OCI-LY3 (cell line): ENCODE data around the gene LDLR.

Experiments
- EZH2phosphoT487 ChIP-seq: fragments of 200-600 bp; shearing (Covaris generic); IDR thresholded peaks from 2 replicates; pipeline ENCODE4 v1.6.1; 2018; ENCODE audit warnings: antibody characterized with exemption, mixed run types, low read depth
- TF ChIP-seq, protein P1 (sequence below): fragments of 200-600, 300-600 bp; sonication (generic); IDR thresholded peaks from 2 replicates; pipeline ENCODE4 v1.5.1; 2014; ENCODE audit warnings: antibody characterized with exemption, low read length, low read depth

GRCh38 chr19:11140896-11141295 lies 51.6 kb downstream of the LDLR start:
- TF ChIP-seq, protein P1, sequence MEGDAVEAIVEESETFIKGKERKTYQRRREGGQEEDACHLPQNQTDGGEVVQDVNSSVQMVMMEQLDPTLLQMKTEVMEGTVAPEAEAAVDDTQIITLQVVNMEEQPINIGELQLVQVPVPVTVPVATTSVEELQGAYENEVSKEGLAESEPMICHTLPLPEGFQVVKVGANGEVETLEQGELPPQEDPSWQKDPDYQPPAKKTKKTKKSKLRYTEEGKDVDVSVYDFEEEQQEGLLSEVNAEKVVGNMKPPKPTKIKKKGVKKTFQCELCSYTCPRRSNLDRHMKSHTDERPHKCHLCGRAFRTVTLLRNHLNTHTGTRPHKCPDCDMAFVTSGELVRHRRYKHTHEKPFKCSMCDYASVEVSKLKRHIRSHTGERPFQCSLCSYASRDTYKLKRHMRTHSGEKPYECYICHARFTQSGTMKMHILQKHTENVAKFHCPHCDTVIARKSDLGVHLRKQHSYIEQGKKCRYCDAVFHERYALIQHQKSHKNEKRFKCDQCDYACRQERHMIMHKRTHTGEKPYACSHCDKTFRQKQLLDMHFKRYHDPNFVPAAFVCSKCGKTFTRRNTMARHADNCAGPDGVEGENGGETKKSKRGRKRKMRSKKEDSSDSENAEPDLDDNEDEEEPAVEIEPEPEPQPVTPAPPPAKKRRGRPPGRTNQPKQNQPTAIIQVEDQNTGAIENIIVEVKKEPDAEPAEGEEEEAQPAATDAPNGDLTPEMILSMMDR = no peak
- no peak for TF ChIP-seq EZH2phosphoT487
